Ishikawa (cell line): ENCODE data around the gene TNFRSF8.

Experiments
- CEBPB ChIP-seq: IDR thresholded peaks from 2 replicates; pipeline ENCODE4 v1.6.1; 2012
- EGR1 ChIP-seq: IDR thresholded peaks from 2 replicates; pipeline ENCODE4 v1.6.1; 2012
- EP300 ChIP-seq: IDR thresholded peaks from 2 replicates; pipeline ENCODE4 v1.6.1; 2012; ENCODE audit warnings: borderline replicate concordance
- NFIC ChIP-seq: IDR thresholded peaks from 2 replicates; pipeline ENCODE4 v1.6.1; 2012
- TAF1 ChIP-seq: IDR thresholded peaks from 2 replicates; pipeline ENCODE4 v1.6.1; 2012; ENCODE audit warnings: low read depth, mild to moderate bottlenecking
- YY1 ChIP-seq: IDR thresholded peaks from 2 replicates; pipeline ENCODE4 v1.6.1; 2012; ENCODE audit warnings: low read depth
- ZBTB7A ChIP-seq: IDR thresholded peaks from 2 replicates; pipeline ENCODE4 v1.6.1; 2012; ENCODE audit warnings: low read depth
- TF ChIP-seq, protein P1 (sequence below): IDR thresholded peaks from 2 replicates; pipeline ENCODE4 v1.6.1; 2012; ENCODE audit warnings: low read depth, mild to moderate bottlenecking

DNA sequence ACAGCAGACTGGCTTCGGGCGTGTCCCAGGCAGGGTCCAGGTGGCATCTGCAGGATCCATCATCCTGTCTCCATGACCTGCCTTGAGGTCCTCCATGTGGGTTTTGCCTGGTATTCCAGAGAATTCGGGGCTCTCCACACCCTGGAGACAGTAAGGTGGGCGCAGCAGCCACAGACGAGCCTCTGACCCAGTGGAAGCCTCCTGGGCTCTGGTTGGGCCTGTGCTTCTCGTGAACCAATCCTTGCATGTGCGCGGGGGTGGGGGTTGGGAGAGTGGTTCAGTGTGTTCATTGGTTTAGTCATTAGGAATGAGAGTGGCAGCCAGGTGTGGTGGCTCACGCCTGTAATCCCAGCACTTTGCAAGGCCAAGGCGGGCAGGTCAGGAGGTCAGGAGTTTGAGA, 71.6 kb downstream of the TNFRSF8 start:
- TF ChIP-seq ZBTB7A (no peak), EP300 (no peak), NFIC (no peak), YY1 (no peak), CEBPB (no peak), EGR1 (no peak), TAF1 (no peak)
- TF ChIP-seq, protein P1, sequence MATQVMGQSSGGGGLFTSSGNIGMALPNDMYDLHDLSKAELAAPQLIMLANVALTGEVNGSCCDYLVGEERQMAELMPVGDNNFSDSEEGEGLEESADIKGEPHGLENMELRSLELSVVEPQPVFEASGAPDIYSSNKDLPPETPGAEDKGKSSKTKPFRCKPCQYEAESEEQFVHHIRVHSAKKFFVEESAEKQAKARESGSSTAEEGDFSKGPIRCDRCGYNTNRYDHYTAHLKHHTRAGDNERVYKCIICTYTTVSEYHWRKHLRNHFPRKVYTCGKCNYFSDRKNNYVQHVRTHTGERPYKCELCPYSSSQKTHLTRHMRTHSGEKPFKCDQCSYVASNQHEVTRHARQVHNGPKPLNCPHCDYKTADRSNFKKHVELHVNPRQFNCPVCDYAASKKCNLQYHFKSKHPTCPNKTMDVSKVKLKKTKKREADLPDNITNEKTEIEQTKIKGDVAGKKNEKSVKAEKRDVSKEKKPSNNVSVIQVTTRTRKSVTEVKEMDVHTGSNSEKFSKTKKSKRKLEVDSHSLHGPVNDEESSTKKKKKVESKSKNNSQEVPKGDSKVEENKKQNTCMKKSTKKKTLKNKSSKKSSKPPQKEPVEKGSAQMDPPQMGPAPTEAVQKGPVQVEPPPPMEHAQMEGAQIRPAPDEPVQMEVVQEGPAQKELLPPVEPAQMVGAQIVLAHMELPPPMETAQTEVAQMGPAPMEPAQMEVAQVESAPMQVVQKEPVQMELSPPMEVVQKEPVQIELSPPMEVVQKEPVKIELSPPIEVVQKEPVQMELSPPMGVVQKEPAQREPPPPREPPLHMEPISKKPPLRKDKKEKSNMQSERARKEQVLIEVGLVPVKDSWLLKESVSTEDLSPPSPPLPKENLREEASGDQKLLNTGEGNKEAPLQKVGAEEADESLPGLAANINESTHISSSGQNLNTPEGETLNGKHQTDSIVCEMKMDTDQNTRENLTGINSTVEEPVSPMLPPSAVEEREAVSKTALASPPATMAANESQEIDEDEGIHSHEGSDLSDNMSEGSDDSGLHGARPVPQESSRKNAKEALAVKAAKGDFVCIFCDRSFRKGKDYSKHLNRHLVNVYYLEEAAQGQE, result no peak
